ENCODE data around the gene ENOX1. TPM values are rescaled to one million over a fixed set of nuclear protein-coding genes. Genes with fewer than 3 reads are reported as not detected.

Gene ENOX1
- total and polyA plus RNA-seq, 3 donors from 2014 or later: 11.0 to 14.2 (median 11.5) TPM

DNA sequence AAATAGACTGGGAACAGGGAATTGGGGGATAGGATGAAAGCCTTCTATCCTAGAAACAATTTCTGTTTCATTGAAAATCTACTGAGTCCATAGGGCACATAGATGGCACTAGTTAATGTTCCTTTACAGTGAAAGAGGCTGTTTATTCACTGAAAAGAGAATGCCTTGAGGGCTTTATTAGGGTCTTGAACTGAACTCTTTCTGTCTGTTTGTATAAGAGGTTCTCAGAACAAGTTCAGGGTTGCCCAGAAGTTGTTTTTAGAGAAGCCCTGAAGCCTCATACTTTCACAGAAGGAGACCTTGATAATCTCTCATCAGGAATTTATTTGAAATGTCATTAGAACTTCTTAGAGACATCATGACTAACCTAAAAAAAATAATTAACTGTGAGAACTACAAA lies 43.9 kb downstream of the ENOX1 start:
- no peak for DNase-seq
- Histone ChIP-seq H3K4me1 (no peaks in the 10 kb centered on the region), H3K27me3 (no peaks in the 10 kb centered on the region), H3K36me3 (ENCODE audit: low read depth, missing control alignments) (no peaks in the 10 kb centered on the region), H3K27ac (no peak overlapping the region), H3K4me3 (no peak overlapping the region), H3K9me3 (no peaks in the 10 kb centered on the region)
- TF ChIP-seq, protein P1, sequence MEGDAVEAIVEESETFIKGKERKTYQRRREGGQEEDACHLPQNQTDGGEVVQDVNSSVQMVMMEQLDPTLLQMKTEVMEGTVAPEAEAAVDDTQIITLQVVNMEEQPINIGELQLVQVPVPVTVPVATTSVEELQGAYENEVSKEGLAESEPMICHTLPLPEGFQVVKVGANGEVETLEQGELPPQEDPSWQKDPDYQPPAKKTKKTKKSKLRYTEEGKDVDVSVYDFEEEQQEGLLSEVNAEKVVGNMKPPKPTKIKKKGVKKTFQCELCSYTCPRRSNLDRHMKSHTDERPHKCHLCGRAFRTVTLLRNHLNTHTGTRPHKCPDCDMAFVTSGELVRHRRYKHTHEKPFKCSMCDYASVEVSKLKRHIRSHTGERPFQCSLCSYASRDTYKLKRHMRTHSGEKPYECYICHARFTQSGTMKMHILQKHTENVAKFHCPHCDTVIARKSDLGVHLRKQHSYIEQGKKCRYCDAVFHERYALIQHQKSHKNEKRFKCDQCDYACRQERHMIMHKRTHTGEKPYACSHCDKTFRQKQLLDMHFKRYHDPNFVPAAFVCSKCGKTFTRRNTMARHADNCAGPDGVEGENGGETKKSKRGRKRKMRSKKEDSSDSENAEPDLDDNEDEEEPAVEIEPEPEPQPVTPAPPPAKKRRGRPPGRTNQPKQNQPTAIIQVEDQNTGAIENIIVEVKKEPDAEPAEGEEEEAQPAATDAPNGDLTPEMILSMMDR (IDR thresholded peaks at IDR 0.05): no peak
- TF ChIP-seq POLR2A (IDR thresholded peaks at IDR 0.05): no peak
- intact Hi-C loops (cut with DNase I; ENCODE audit: low total_unique reads): no loop called here

DNA sequence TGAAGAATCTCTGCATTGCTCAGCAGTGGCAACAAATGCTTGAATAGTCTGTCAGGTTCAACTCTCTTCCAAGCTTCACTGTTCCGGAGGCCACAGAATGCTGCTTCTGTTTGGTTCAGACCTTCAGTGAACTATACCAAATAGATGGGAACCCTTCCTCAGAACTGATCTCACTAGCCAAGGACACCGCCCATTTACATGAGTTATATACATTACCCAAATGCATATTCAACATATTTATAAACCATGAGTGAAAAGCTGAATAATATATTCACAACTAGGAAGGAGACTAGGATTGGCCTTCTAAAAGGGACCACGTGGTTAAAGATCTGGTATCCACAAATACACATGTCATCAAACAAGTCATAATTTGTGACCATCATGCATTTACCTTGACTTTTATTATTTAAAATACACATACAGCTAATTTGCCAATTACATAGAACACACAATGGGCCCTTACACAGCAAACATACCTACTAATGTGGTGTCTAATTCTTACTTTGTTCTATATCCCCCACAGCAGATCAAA lies 49.3 kb downstream of the ENOX1 start:
- no peaks in the 10 kb centered on the region for H3K4me1 ChIP-seq
- TF ChIP-seq, protein P1 (IDR thresholded peaks at IDR 0.05): no peak
- no peak for TF ChIP-seq POLR2A (IDR thresholded peaks at IDR 0.05)
- H3K27me3 ChIP-seq: no peaks in the 10 kb centered on the region
- no peak overlapping the region for H3K4me3 ChIP-seq
- H3K36me3 ChIP-seq (ENCODE audit: low read depth, missing control alignments): no peaks in the 10 kb centered on the region
- intact Hi-C loops (cut with DNase I; ENCODE audit: low total_unique reads): no loop called here
- WGBS, 2 donors: 91 to 96% methylated on average over 3 of the region's 3 CpGs
- no peaks in the 10 kb centered on the region for H3K9me3 ChIP-seq
- DNase-seq: no peak
- no peak overlapping the region for H3K27ac ChIP-seq

DNA sequence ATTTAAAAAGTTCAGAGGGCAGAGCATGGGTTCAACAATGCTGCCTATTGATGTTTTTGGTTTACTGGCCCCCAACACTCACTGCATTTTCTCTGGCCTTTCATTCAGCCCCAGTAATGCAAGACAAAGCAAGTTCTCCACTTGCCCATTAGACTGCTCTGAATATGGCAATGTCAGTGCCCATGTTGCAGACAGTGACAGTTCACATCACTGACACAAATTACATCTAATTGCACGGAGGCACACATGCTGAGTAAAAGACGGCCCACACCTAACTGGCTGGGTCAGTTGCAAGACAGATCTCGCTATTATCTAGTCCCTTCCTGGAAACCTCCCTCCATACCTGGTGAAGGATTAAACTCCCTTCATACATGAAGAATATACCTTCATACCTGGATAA lies 54.0 kb downstream of the ENOX1 start:
- DNase-seq: no peak
- Histone ChIP-seq H3K4me3 (no peak overlapping the region), H3K4me1 (no peaks in the 10 kb centered on the region), H3K9me3 (no peaks in the 10 kb centered on the region), H3K27me3 (no peaks in the 10 kb centered on the region), H3K36me3 (ENCODE audit: low read depth, missing control alignments) (no peaks in the 10 kb centered on the region), H3K27ac (no peak overlapping the region)
- 93 to 96% methylated on average over 3 of the region's 3 CpGs for WGBS, 2 donors
- intact Hi-C loops (cut with DNase I; ENCODE audit: low total_unique reads): no loop called here
- TF ChIP-seq, protein P1 (IDR thresholded peaks at IDR 0.05): no peak
- no peak for TF ChIP-seq POLR2A (IDR thresholded peaks at IDR 0.05)

DNA sequence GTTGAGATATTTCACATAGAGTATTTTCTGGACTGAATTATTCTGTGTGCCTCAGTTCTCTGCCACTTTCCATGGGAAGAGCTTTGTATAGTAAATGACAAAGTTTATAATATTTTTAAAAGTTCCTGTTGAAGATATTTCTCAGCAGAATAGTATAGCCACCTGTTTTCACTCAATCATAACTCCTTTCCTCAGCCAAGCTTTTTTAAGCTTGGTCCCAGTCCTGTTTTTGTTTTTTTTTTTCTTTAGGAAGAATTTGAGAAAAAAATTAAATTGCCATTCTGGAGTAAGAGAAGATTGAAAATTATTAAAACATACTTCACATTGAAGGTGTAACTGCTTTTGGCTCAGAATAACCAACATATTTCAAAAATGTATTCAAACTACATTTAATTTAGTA lies 55.5 kb downstream of the ENOX1 start:
- Histone ChIP-seq H3K27ac (no peak overlapping the region), H3K36me3 (ENCODE audit: low read depth, missing control alignments) (no peaks in the 10 kb centered on the region), H3K4me3 (no peak overlapping the region), H3K4me1 (no peaks in the 10 kb centered on the region), H3K9me3 (no peaks in the 10 kb centered on the region), H3K27me3 (no peaks in the 10 kb centered on the region)
- intact Hi-C loops (cut with DNase I; ENCODE audit: low total_unique reads): no loop called here
- DNase-seq: no peak
- TF ChIP-seq POLR2A (IDR thresholded peaks at IDR 0.05): no peak
- TF ChIP-seq, protein P1 (IDR thresholded peaks at IDR 0.05): no peak

DNA sequence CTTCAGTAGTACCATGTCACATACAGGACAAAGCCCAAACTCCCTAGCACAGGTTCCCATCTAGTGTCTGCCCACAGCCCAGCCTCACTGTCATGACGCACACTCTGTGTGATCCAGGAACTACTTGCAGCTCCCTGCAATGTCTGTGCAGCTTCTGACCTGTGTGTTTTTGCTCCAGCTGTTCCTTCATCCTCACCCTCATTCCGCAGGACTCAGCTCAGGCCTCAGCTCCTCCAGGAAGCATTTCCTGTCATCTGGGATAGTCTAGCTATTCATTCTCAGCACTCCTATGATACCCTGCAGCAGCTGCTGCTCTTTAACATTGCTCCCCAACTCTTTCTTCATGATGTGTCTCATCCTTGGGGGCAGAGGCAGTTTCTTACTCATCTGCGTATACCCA lies 56.1 kb downstream of the ENOX1 start:
- Histone ChIP-seq H3K27ac (no peak overlapping the region), H3K36me3 (ENCODE audit: low read depth, missing control alignments) (no peaks in the 10 kb centered on the region), H3K4me3 (no peak overlapping the region), H3K4me1 (no peaks in the 10 kb centered on the region), H3K9me3 (no peaks in the 10 kb centered on the region), H3K27me3 (no peaks in the 10 kb centered on the region)
- TF ChIP-seq, protein P1 (IDR thresholded peaks at IDR 0.05): no peak
- TF ChIP-seq POLR2A (IDR thresholded peaks at IDR 0.05): no peak
- intact Hi-C loops (cut with DNase I; ENCODE audit: low total_unique reads): no loop called here
- DNase-seq: no peak
- WGBS, 2 donors: 80 to 84% methylated on average over 3 of the region's 3 CpGs

All from testis (tissue), 3 donors.